GM18861 (cell line): ENCODE measurements around the gene TMEM158.

Experiments used
- ATAC-seq: cut with Tn5 transposase; IDR thresholded peaks from one replicate; pipeline ENCODE4 v1.9.1; 2021; ENCODE audit not compliant: unreplicated experiment

The TMEM158 gene

DNA sequence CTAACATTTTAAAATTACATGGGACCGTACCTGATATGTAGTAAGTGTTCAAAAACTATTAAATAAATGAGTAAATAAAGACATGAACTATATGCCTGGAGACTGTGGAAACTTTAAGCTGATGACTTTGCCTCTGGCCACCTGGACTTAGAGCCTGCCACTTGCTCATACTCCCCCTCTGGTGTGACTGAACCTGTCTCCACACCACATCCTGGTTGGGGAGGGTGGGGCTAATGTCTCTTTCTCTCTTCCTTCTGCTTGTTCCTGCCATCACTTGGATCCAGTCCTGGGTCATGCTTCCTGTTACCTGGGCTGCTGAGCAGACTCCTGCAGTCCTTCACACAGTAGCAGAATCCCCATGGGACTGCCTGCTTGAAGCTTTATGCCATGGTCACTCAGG is 8.2 kb upstream of the TMEM158 start:
- ATAC-seq, result no peak

- no peak for ATAC-seq
Measured at GRCh38 chr3:45232521-45232920, 6.4 kb upstream of the TMEM158 start.

- no peak for ATAC-seq
Measured at GRCh38 chr3:45227946-45228345, 1.9 kb upstream of the TMEM158 start.

GRCh38 chr3:45227071-45227820 is 1.2 kb upstream of the TMEM158 start:
- ATAC-seq, result no peak

- no peak for ATAC-seq
Measured at GRCh38 chr3:45225465-45226205, 452 bp downstream of the TMEM158 start.

- no peak for ATAC-seq
Measured at GRCh38 chr3:45224824-45225464, 1.1 kb downstream of the TMEM158 start.

- ATAC-seq, result no peak
Measured at GRCh38 chr3:45223889-45224727, 2.0 kb downstream of the TMEM158 start.

- no peak for ATAC-seq
Measured at GRCh38 chr3:45219694-45220093, 6.4 kb downstream of the TMEM158 start.

DNA sequence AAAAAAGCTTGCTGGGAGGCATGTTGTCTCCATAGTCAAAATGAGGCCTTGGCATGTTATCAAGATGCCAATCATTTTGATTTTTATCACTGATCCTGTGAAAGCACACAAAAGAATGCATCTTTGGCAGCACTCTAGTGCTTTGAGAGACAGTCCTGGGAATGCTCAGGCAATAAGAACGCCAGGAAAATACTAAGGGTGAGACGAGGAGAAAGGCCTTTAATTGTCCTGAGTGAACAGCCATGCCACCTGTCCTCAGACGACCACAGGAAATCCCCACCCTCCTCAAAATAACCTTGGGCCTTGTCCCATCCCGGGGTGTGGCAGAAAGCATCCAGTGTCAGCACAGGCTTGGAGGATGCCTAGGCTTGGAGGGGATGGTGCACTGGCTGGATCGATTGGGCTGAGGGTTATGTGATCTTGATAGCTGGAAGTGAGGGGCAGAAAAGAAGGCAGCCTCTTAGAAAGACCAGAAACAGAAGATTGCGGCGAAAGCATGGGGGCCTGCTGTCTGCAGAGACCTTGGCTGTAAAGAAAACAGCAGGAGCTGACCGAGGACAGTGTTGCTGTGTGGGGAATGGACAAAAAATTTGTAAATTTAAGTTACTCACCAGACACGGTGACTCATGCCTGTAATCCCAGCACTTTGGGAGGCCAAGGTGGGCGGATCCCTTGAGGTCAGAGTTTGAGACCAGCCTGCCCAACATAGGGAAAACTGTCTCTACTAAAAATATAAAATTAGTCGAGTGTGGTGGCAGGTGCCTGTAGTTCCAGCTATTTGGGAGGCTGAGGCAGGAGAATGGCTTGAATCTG is 7.3 kb downstream of the TMEM158 start:
- no peak for ATAC-seq

- ATAC-seq, result no peak
Measured at GRCh38 chr3:45216021-45216609, 10.0 kb downstream of the TMEM158 start.

DNA sequence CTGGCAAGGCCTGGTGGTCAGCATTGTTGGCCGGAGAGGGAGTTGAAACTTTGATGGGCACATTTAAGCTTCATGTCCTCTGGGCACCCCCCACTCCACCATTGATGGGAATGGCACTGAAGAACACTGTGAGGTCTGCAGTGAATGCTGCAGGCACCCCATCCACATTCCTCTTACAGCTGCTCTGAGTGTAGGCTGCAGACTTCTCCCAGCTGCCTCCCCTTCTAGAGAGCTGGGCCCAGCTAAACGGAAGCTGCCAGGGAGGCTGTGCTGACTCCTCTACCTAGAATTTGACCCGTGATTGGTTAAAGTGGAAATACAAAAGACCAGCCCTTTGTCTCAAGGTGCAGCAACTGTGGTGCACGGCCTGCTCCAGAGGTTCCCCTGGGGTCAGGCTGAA is 10.6 kb downstream of the TMEM158 start:
- ATAC-seq, result no peak

DNA sequence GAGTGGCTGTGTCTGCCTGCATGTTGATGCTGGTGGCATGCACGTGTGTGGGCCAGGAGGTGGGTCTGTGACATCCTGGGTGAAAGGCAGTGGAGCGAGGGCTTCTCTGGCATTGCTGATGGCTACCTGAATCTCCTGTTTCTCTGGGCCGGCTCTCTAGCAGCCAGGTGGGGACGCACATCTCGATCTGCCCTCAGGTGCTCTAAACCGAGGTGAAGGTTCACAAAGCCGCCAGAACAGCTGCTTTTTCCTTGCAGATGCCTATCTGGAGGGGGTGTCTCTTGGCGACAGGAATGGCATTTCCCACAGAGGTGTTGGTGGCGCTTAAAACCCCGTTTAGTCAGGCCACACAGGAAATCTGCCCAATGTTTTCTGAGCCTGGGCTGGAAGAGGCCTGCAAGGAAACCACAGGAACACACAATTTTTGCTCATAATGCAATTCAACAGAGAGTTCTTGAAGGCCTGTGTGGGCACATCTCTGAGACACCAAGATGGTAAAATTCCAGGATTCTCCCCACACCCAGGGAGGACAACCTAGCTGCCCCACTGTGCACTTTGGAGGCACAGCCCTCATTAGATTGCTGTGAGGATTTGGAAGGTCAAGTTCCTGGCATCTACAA is 11.9 kb downstream of the TMEM158 start:
- no peak for ATAC-seq

GRCh38 chr3:45212095-45212468 is 14.0 kb downstream of the TMEM158 start:
- ATAC-seq, result no peak

- ATAC-seq, result no peak
Measured at GRCh38 chr3:45211466-45212094, 14.5 kb downstream of the TMEM158 start.

DNA sequence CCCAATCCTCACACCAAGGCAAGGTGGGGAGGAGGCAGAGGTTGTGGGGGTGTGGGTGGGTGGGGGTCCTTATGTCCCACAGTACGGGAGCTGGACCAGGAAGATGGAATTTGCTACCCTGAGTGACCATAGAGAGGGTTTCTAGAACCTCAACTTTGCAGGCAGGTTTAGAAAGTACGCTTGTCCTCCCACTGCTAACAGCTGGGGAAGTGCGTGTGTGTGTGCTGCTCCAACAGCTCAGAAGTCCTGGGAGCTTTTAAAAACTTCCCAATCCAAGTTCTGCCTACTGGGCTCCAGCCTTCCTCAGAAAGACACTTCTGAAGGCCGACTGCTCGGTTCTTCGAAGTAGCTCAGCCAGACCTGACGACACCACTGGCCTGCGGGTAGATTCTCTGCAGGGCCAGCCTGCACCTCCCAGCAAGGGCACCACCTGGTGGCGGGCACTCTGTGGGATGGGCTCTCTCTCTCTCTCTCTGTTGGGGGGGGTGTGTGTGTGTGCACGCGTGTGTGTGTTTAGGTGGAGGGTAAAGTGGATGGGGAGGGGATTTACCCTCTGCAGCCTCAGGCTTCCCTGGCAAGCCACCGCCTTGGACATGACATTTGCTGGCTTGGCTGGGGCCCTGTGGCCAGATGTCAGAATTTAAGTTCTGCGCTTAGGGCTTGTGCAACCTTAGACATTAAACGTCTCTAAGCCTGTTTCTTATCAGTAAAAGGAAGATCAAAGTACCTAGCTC is 15.6 kb downstream of the TMEM158 start:
- ATAC-seq, result no peak

GRCh38 chr3:45209526-45209925 is 16.6 kb downstream of the TMEM158 start:
- ATAC-seq, result no peak

DNA sequence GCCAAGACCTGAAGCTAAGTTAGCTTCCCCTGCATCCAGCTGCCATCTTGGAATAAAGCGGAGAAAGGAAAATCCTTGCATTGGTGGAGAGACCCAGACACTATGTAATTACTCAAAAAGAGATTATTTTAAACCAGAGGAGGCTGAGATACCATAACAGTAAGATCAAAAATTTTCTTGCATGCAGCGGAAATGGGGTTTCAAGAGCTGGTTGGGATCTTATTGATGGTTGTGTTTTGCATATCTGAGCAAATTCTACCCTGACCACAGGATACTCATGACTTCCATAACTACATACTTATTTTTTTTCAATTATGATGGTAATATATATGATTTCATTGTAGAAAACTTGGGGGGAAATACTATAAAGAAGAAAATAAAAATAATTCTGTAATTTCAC is 17.5 kb downstream of the TMEM158 start:
- no peak for ATAC-seq

DNA sequence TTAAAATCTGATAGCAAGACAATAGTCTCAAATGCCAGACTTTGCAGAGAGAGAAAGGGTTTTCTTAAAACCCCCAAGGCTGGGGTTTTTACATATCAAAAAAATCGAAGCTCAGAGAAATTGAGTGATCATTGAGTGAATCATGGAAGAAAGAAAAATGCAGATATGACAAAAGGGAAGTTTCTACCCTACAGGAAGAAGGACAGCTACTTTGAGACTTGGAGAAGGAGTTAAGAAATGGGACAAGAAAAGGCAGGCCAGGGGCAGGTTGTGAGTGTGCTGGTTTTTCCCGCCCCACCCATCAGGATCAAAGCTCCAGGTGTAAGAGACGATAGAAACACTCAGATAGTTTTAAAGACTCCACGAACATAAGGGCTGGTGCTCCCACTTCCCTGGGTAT is 18.6 kb downstream of the TMEM158 start:
- ATAC-seq, result no peak
